Measurements from ENCODE around the gene TMEM94.
A peak's percentile ranks its signal among the peaks of the same experiment; 100 is the strongest.

The TMEM94 gene

GRCh38 chr17:75525806-75526554, 69.5 kb downstream of the TMEM94 start:
- DNase-seq (ENCODE audit: low read depth): no peak

- no peak for DNase-seq (ENCODE audit: low read depth)
Observed at GRCh38 chr17:75526555-75527270, 70.3 kb downstream of the TMEM94 start.

GRCh38 chr17:75530837-75531720, 74.6 kb downstream of the TMEM94 start:
- no peak for DNase-seq (ENCODE audit: low read depth)

- DNase-seq (ENCODE audit: low read depth): no peak
Observed at GRCh38 chr17:75531721-75532072, 75.3 kb downstream of the TMEM94 start.

GRCh38 chr17:75535119-75535537, 78.7 kb downstream of the TMEM94 start:
- peak; percentile 16 for DNase-seq (ENCODE audit: low read depth)

GRCh38 chr17:75535871-75536270, 79.4 kb downstream of the TMEM94 start:
- DNase-seq (ENCODE audit: low read depth): no peak

- DNase-seq (ENCODE audit: low read depth): no peak
Observed at GRCh38 chr17:75536366-75536765, 79.9 kb downstream of the TMEM94 start.

GRCh38 chr17:75539967-75540729, 83.7 kb downstream of the TMEM94 start:
- no peak for DNase-seq (ENCODE audit: low read depth)

- no peak for DNase-seq (ENCODE audit: low read depth)
Observed at GRCh38 chr17:75540923-75541503, 84.6 kb downstream of the TMEM94 start.

GRCh38 chr17:75542229-75542628, 85.8 kb downstream of the TMEM94 start:
- no peak for DNase-seq (ENCODE audit: low read depth)

GRCh38 chr17:75542728-75543336, 86.4 kb downstream of the TMEM94 start:
- DNase-seq (ENCODE audit: low read depth): no peak

- DNase-seq (ENCODE audit: low read depth): no peak
Observed at GRCh38 chr17:75544250-75544649, 87.8 kb downstream of the TMEM94 start.

GRCh38 chr17:75546181-75546580, 89.7 kb downstream of the TMEM94 start:
- no peak for DNase-seq (ENCODE audit: low read depth)

- DNase-seq (ENCODE audit: low read depth): no peak
Observed at GRCh38 chr17:75547091-75547490, 90.7 kb downstream of the TMEM94 start.

- no peak for DNase-seq (ENCODE audit: low read depth)
Observed at GRCh38 chr17:75548813-75549212, 92.4 kb downstream of the TMEM94 start.

Data from activated T-helper 9 cell treated with anti-CD3 and anti-CD28 coated beads, Interleukin-2, amount 50 U/mL, for 16 hours (primary cell).